NCI-H187 (cell line): ENCODE measurements around the gene DBNL.
A peak's percentile ranks its signal among the peaks of the same experiment; 100 is the strongest.
"Not testable (repeated sequence)": the region's sequence is repeated elsewhere in the genome, so short reads cannot be mapped to it uniquely, and the experiment has no call there.

Source experiments
- DNase-seq, 2 experiments: peaks; one replicate each; lab custom pipeline; 2025; lab: John Stamatoyannopoulos, UW

Gene DBNL

DNA sequence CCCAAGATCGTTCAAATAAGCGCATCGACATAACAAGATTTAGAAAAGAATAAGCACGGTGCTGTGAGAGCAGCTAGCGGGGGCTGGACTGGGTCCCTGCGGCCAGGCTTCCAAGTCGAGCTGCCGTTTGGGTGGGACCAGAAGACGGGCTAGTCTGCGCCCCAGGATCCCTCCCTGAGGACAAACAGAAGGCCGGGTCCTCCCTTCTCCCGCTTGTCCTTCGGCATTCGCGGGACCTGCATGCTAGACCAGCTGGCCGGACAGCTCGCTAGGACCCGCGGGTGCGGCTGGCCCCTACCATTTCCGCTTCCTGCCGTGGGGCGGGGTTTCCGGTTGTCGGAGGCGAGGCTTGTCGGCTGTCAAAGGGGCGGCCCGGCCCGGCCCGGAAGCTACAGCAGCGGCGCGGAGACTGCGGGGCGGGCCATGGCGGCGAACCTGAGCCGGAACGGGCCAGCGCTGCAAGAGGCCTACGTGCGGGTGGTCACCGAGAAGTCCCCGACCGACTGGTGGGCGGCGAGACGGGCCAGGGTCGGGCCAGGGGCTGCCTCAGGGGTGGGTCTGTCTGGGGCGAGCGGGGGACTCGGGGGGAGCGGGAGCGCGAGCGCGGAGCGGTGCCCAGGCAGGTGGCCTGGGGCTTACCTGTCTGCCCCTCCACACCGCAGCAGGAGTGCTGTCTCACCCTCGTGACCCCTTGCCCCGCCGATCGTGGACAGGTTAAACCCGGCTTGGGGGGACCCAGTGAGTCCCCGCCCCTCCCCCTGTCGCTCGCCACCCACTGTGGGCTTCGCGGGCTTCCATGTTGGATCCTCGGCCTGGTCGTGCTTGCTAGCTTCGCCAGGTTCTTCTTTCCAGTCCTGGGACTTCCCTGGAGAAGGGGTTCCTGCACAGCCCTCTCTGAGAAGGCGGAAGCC is at the start of gene DBNL:
DBNL (plus strand) TSS at position 388 of the 911 bp plus-strand sequence; CDS start at position 424, 36 bp downstream.
- DNase-seq, result peak; percentile 70 to 71

DNA sequence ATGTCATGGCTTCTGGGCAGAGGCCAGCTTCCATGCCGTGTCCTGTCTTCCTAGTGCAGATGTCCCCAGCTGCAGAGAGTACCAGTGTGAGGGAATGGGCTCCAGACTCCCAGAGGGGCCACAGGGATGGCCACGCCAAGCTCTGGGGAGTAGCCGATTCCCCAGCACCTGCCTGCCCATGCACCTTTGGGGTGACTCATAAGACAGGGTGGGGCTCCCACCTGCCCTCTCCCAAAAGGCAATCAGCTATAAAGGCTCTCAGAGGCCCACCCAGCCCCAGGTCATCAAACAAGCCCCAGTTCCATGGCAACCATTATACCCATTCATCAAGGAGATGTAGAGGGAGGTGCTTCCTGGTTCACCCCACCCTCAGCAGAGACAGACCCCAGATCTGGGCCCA is 47.0 kb upstream of the DBNL start, which contains the start of gene SPDYE1:
SPDYE1 (plus strand) TSS at position 366 of the 400 bp plus-strand sequence. CDS start 2,053 bp downstream, outside the sequence.
- DNase-seq, result not testable (repeated sequence)

DNA sequence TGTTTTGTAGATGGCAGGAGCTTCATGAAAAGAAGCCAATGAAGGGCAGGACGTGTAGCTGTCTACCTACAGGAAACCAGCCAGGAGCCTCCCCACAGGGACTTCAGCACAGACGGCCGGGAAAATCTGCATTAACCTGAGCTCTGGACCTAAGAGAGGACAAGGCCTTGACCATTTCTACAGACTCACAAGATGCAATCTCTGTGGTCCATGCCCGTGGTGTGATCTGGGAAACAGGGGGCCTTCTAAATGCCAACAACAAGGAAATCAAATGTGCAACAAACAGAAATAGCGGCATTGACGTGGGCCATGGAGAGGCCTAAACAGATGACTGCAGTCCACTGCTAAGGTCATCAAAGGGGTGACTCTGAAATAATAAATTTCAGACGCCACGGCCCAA is 32.4 kb upstream of the DBNL start:
- DNase-seq, result not testable (repeated sequence)

DNA sequence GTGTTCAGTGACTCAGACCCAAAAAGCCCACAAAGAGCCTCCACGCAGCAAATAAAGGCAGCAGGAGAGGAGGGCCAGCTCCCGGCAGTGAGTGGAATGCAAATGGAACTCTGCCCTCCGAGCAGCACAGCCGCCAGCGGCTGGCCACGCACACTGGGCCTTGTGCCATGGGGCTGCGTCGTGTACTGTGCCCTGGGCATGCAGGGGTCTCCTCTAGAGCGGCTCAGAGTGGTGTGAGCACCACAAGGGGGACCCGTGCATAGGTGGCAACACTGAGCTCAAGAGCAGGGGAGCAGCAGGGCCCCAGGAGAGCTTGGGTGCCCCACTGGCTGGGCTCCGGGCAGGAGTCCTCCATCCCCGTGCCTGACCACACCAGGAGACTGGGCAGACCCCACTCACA is 29.4 kb upstream of the DBNL start:
- DNase-seq, result not testable (repeated sequence)

DNA sequence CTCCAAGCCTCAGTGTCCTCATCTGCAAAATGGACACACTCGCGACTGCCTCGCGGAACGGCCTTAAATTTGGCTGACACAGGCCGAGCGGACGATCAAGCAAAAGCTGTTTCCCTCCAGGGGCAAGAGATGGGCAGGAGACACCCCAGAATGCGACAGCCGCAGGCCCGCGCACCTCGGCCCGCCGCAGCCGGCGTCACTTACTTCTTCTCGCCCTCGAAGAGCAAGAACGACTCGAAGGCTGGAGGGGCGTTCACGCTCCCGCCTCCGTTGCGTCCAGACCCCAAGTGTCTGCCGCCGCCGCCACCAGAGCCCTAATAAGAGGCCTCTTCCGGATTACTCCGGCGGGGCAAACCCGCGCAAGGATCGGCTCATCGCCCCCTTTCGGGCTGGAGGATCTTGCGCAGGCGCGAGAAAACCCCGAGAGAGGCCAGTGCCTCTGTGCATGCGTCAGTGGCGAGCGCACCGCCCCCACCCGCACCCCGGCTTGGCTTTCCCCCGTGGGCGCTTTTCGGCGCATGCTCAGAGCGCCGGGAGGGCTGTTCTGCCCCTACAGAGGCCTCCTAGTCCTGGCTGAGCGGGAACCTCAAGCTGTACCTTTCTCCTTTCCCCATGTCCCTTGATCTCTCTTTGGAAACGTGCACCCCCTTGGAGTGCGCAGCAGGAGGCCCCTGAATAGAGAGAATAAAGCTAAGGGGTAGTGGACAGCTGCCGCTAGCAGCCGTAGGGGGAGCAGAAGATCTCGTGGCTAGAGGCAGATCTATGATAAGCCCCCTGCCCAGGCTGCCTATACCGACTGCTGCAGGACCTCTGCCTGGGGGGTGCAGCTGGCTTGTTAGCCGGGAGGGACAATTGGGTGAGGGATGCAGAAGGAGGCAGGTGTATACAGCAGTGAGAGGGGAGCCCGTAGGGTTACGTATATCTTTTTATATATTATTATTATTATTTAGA is 25.4 kb upstream of the DBNL start:
- DNase-seq, result peak; percentile 95

DNA sequence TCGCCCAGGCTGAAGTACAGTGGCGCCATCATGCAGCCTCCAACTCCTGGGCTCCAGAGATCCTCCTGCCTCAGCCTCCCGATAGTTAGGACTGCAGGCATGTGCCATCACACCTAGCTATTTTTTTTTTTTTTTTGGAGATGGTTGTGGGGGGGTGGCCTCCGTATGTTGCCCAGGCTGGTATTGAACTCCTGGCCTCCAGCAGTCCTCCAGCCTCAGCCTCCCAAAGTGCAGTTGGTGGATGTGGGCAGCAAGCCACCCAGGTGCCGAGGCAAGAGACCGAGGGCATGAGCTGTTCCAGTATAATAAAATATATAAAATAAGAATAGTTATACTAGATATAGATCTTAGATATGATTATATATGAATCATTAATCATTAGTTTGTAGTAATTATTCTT is 24.7 kb upstream of the DBNL start:
- DNase-seq, result not testable (repeated sequence)

DNA sequence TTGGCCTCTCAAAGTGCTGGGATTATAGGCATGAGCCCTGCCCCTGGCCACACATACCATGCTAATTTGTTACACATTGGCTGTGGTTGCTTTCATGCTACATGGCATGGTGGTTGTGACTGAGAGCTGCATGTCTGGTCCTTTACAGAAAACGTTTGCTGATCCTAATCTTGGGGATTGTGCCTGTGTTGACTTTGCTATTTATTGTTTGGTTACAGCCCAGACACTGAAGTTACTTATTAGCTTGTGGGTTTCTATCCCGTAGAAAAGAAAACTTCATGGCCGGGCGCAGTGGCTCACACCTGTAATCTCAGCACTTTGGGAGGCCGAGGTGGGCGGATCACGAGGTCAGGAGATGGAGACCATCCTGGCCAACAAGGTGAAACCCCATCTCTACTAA is 22.4 kb upstream of the DBNL start:
- DNase-seq, result not testable (repeated sequence)

DNA sequence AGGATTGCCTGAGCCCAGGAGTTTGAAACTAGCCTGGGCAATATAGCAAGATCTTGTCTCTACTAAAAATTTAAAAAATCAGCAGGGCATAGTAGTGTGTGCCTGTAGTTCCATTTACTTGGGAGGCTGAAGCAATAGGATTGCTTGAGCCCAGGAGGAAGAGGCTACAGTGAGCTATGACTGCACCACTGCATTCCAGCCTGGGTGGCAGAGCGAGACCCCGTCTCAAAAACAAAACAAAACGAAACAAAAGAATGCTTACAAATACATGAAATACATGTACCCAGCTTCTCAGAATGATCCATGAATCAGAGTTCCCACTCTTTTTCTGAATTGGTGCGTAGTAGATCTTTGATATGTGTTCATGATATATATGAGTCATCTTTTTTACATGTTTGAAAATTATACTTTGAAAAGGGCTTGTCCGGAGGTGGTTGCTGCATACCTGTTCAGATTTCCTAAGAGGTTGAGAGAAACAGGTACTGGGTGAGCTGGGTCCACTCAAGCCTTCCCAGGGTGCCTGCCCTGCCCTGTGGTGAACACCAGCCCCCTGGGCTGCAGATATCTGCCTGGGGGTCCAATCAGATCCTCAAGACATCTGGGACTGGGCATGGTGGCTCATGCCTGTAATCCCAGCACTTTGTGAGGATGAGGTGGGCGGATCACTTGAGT is 21.6 kb upstream of the DBNL start:
- DNase-seq, result not testable (repeated sequence)

DNA sequence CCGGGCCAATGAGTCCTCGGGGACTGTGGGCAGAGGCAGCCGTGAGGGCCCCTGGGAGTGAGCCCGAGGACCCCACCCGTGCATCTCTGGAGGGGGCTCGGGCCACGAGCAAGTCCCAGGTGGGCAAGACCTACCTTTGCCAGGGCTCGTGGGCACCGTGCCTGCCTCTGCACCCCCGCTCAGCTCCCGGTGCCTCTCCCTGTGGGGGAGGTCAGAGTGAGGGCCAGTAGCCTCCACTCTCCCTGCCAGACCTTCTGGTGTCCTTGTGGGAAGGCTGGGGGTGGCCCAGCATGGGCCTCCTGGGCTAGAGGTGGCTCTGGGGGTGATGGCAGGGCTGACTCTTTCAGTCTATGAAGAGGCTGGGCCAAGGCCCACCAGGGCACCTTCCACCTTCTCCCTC is 15.1 kb upstream of the DBNL start:
- not testable (repeated sequence) for DNase-seq

DNA sequence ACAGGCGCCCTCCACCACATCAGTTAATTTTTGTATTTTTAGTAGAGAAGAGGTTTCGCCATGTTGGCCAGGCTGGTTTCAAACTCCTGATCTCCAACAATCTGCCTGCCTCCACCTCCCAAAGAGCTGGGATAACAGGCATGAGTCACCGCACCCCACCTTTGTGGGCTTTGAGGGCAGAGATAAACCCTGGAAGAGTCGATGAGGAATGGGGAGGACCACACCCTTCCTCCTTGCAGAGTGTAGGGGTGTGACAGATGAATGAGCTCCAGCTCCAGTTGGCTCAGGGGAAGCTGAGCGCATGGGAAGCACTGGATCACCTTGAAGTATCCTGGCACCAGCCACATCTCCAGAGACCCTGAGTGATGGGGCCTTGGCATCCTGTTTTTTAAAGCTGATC is 14.5 kb upstream of the DBNL start:
- DNase-seq, result not testable (repeated sequence)

DNA sequence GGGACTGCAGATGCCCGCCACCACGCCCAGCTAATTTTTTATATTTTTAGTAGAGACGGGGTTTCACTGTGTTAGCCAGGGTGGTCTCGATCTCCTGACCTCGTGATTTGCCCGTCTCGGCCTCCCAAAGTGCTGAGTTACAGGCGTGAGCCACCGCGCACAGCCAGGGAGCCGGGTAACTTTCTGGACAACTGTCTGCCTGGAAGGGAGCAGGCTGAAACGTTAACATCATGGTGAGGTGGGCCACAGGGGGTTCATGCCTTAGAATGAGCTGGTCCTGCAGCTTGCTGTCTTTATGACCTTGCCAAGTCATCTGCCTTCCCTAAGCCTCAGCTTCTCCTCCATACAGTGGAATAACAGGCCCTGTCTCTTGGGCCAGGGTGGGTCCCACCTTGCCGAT is 13.2 kb upstream of the DBNL start:
- DNase-seq, result not testable (repeated sequence)

DNA sequence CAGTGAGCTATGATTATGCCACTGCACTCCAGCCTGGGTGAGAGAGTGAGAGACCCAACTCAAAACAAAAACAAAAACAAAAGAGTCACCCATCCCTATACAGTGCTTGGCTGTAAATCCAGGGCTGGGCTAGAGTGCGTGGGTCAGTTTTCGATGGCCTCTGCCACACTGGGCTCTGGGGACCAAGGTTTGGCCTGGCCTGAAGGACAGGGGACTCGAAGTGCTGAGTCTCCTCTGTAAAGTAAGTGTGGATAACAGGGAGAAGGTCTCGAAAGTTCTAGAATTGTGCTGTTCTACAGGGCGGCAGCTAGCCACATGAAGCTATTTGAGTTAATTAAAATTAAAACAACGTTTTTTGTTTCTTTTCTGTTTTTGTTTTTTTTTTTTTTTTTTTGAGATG is 12.5 kb upstream of the DBNL start:
- not testable (repeated sequence) for DNase-seq

DNA sequence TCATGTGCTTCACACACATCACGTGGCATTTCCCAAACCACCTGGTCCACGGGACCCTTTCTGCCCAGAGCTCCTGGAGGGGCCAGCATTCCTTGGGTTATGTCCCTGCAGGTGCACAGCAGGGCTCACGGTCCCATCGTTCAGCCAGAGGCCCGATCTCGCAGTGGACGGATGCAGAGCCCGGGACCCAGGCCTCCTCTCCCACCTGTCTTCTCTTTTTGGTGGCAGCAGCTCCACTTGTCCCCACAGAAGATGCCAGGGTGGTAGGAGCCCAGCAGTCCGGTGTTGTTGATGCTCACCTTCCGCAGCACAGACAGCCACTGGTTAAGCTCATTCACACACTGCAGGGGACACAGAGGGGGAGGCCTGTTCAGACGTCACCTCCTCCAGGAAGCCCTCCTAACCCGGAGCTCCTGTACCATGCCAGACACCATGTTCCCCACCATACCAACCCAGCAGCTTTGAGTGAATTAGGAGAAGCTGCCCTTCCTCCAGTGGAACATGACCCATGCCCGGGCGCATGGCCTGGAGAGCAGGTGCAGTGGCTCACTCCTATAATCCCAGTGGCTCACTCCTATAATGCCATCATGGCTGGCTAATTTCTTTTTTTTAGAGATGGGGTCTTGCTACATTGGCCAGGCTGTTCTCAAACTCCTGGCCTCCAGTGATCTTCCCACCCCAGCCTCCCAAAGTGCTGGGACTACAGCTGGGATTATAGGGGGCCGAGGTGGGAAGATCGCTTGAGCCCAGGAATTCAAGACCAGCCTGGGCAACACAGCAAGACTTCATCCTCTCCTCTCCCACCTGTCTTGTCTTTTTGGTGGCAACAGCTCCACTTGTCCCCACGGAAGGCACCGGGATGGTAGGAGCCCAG is 10.3 kb upstream of the DBNL start:
- DNase-seq, result not testable (repeated sequence)

DNA sequence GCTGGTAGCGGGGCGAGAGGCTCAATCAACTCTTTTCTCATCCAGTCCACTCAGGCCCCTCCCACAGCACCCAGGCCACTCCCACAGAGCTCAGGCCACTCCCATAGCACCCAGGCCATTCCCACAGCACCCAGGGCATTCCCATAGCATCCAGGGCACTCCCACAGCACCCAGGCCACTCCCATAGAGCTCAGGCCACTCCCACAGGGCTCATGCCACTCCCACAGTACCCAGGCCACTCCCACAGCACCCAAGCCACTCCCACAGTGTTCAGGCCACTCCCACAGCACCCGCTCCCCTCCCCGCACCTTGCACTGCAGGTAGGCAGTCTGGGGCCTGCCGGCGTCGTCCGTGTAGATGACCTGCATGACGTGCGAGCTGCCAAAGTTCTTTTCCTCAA is 8.1 kb upstream of the DBNL start:
- peak in 1 of 2 experiments; percentile 18 for DNase-seq

DNA sequence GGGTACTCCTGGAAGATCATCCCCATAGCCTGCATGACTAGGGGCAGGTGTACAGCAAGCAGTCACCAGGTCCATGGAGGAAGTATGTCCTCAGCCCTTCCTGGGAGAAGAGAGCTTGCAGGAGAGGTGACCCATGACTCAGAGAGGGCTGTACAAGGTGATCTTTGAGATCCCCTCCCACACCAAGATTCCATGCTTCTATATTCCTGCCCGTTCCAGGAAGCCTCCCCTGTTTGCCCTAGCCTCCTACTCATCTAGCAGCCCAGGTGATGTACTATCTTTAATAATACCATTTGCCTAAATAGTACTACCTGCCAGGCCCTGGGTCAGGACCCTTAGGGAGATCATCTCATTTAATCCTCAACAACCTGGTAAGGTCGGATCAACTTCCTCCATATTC is 6.6 kb upstream of the DBNL start:
- not testable (repeated sequence) for DNase-seq

DNA sequence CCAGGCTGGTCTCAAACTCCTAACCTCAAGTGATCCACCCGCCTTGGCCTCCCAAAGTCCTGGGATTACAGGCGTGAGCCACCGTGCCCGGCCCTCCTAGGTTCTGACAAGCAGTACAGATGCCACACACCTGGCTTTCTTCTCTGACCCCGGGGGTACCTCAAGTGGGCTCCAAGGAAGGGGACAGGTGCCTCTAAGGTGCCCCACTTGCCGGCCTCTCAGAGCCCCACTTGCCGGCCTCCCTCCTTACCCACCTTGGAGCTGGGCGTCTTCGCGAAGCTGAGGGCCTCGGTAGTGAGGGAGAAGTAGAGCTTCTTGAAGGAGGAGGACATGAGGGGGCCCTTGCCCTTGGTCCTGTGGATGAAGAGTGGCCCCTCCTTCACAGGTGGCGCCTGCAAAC is 5.9 kb upstream of the DBNL start:
- DNase-seq, result not testable (repeated sequence)

DNA sequence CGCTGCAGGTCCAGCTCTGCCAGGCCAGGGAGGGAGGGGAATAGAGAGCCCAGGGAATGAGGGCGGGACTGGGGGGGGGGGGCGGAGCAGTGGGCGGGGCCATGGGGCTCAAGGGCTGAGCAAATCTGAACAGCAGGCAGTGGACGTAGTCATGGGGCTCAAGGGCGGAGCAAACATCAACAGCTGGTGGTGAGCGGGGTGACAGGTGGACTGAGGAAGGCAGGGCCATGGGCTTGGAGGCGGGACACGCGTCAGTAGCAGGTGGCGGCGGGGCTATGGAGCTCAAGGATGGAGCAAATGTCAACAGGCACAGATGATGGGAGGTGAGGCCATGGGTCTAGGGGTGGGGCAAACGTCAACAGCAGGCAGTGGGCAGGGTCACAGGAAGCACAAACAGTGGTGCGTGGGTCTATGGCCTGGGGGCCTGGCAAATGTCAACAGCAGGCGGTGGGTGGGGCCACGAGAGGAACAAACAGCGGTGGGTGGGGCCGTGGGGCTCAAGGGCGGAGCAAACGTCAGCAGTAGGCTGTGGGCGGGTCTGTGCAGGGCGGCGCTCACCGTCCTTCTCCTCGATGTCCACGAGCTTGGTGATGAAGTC is 5.4 kb upstream of the DBNL start:
- DNase-seq, result peak; percentile 92 to 96

DNA sequence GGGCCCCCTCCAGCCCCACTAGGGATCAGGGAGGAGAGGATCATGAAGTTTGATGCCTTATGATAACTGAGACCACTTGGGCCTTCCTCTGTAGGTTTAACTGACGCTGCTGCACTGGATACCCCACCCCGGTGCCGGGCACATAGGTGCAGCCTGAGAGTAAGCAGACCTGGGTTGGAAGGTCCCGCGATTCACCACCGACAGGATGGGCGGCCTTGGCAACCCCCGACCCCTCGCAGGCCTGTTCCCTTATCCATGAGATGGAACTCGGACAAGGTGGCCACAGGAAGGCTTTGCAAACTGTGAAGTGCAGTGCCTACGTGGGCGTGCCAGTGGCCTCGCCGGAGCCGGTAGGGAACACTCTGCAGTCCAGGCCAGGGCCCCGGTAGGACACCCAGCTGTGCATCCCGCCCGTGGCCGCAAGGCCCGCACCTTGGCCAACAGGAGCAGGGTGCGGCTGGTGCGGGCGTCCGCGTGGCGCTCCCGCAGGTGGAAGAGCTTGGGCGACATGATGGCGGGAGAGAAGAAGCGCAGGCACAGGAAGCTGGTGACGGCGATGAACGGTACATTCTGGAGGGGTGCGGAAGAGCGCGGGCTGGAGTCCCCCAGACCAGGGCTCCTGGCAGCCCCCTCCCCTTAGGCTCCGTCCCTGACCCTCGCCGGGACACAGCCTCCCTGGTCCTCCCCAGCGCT is 4.6 kb upstream of the DBNL start:
- not testable (repeated sequence) for DNase-seq

DNA sequence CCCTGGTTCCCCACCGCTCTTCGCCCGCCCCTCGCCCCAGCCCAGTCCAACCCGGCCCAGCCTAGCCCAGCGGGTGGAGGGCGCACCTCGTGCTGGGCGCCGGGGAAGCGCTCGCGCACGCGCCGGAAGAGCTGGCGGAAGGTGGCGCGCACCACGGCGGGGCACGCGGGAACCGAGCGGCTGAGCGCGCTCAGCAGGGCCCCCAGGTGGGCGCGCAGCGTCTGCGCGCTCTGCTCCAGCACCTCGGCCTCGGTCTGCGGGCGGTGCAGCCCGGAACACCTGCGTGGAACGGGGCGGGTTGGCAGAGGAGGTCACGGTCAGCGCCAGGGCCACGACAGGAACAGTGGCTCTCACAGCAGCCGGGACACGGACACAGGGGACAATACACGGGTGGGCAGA is 4.0 kb upstream of the DBNL start:
- DNase-seq, result not testable (repeated sequence)

DNA sequence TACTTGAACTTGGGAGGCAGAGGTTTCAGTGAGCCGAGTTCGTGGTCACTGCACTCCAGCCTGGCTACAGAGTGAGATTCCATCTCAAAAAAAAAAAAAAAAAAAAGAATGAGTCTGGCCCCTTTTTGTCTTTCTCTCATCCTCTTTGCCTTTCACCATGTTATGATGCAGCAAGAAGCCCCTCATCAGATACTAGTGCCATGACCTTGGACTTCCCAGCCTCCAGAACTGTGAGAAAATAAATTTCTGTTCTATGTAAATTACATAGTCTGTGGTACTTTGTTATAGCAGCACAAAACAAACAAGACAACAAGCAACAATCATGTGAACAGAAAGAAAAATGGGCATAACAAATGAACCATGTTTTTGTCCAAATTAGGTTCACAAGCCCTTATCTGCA is 2.3 kb upstream of the DBNL start:
- no peak for DNase-seq
